NCI-H2171 treated with DMSO at 0.1 percent for 48 hours (cell line): ENCODE data around the gene PRR5L.

Experiments used
- DNase-seq: peaks from one replicate; lab custom pipeline; 2025; lab: John Stamatoyannopoulos, UW

The PRR5L gene

GRCh38 chr11:36436589-36436988 lies 140.5 kb downstream of the PRR5L start:
- no peak for DNase-seq

GRCh38 chr11:36437413-36437812 lies 141.3 kb downstream of the PRR5L start:
- DNase-seq: no peak

- DNase-seq: no peak
Observed at GRCh38 chr11:36438126-36438525, 142.0 kb downstream of the PRR5L start.

DNA sequence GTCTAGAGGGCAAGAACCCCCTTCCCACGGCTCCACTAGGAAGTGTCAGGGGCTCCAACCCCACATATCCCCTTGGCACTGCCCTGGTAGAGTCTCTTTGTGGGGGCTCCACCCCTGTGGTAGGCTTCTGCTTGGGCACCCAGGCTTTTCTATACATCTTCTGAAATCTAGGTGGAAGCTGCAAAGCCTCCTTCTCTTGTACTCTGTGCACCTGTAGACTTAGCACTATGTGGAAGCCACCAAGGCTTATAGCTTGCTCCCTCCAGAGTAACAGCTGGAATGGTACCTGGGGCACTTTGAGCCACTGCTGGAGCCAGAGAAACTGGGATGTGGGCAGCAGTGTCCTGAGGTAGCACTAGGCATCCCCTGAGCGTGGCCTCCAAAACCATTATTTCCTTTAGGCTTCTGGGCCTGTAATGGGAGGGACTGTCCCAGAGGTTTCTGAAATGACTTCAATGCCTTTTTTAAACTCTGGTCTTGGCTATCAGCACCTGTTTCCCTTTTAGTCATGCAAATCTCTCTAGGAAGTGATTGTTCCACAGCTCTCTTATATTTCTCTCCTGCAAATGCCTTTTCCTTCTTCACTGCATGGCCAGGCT lies 145.6 kb downstream of the PRR5L start:
- DNase-seq: no peak

GRCh38 chr11:36443661-36444060 lies 147.6 kb downstream of the PRR5L start:
- DNase-seq: no peak

- DNase-seq: no peak
Observed at GRCh38 chr11:36446135-36446534, 150.0 kb downstream of the PRR5L start.

DNA sequence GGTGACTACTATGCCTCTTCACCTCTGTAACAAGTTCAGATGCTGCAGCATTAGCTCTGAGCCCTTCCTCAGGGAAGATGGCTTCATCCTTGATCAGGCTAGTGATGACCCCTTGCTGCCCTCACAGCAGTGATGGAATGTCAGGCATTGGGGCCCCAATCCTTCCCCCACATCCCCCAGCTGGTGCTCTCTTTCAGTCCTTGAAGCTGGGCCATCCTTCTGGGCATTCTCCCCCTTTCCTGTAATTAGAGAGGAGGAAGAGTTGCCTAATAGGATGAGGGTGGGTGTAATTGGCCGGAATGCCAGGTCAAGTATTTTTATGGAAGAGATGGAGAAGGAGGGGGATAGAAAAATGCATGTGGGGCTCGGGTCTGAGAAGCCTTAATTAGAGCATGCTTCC lies 151.4 kb downstream of the PRR5L start:
- DNase-seq: no peak

- DNase-seq: peak; percentile 43
Observed at GRCh38 chr11:36447947-36448346, 151.9 kb downstream of the PRR5L start.

- DNase-seq: no peak
Observed at GRCh38 chr11:36449561-36450096, 153.5 kb downstream of the PRR5L start.

DNA sequence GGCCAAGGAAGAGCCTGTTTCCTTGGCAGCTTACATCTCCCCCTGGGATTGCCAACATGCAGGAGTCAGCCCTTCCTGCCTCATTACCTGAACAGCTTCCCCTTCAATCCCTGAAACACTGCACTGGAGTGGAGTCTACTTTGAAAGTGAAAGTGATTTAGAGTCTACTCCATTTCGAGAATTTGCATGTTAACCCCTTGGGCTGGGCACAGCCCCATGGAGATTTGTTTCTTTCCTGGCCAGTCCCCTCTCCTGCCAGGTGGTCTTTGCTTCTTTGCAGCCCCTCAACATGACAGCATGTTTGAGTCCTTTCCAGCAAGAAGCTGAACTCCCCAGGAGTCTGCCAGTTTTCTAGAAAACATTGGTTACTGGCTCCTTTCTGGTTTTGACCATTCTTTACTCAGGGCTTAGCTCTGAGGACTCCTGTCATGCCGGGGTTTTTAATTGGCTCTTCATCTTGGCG lies 154.1 kb downstream of the PRR5L start:
- no peak for DNase-seq

- DNase-seq: no peak
Observed at GRCh38 chr11:36451045-36451444, 155.0 kb downstream of the PRR5L start.

DNA sequence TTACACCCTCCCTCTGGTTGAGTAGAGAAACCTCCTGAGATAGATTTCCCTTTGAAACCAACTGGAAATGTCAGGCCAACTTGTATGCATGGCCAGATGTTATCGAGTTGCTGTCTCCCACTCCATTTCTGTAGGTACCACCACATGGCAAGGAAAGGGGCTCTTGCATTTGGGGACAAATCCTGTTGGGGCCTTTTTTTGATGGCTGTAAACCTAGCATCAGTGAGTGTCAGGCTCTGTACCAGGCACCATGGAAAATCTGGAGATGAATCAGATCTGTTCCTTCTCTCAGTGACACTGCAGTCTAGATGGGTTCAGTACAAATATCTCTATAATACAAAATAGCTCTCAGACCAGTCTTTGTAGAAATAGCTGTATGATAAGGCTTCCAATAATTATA lies 155.6 kb downstream of the PRR5L start:
- no peak for DNase-seq

- DNase-seq: no peak
Observed at GRCh38 chr11:36452236-36452940, 156.3 kb downstream of the PRR5L start.

GRCh38 chr11:36452961-36453360 lies 156.9 kb downstream of the PRR5L start:
- no peak for DNase-seq

DNA sequence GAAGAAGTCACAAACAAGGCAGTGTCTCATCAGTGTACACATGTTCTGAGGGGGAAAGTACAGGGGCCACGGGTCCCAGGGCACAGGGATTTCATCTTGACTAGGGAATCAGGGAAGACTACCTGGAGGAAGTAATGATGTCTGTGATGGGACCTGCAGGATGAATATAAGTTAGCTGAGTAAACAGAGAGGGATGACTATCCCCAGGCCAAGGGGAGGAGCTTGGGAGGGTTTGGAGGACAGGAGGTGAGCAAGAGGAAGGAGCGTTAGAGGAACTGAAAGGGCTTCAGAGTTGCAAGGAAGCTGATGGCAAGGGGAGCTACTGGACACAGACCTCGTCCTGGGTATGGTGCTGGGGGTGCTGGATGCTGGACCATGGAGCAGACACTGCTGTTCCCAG lies 157.6 kb downstream of the PRR5L start:
- no peak for DNase-seq

DNA sequence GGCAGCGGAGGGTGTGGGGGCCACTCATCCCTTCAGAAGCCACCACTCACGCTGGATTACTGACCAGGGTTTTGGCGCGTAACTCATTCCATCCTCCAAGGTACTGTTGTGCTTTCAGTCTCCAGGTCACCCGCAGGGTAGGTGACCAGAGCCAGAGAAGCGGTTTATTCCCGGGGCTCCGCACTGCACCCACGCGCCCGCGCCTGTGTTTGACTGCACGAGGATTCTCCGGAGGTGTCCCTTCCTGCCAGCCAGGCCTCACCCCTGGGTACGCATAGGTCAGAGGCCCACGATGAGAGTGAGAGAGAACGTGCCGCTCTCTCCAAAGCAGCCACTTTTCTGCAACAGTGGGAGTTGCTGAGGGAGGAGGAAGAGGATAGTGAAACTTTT lies 158.5 kb downstream of the PRR5L start:
- no peak for DNase-seq

GRCh38 chr11:36454941-36455631 lies 159.0 kb downstream of the PRR5L start:
- DNase-seq: no peak

DNA sequence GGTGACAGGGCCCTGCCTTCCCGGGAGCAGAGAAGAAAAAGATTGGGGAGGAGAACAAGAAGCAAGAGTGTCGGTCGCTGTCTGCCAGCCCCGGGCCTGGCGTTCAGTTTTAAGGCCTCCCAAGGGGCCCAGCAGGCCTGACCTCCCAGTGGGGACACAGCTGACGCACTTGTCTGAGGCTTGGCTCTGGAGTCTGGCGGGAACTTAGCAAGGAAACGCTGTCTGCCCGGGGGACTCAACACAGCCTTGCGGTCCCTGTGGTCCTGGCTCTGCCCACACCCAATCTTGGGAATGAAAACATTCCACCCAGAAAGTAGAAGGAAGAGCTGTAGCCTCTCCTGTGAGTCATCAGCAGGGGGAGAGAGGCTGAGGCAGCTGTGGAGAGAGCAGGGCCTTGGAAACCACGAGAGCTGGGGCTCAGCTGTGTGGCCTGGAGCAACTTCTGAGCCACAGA lies 159.6 kb downstream of the PRR5L start:
- DNase-seq: peak; percentile 34

DNA sequence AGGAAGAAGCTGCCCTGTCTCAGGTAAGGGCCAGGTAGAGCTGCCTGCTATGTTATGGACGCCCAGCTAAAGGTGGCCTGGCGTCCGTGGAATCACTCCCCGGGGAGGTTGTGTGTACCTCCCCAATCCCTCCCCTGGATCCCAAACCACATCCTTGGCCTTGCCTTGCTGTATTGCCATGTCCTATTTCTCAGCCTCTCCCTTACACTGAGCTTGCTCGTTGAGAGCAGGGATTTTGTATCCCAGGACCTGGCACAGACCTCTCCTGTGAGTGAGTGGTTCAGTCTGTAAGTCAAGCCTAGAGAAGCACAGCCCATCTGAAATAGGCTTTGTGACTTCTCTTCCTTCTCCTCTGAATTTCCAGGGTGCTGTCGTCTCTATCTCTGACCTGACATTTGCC lies 160.1 kb downstream of the PRR5L start:
- no peak for DNase-seq

DNA sequence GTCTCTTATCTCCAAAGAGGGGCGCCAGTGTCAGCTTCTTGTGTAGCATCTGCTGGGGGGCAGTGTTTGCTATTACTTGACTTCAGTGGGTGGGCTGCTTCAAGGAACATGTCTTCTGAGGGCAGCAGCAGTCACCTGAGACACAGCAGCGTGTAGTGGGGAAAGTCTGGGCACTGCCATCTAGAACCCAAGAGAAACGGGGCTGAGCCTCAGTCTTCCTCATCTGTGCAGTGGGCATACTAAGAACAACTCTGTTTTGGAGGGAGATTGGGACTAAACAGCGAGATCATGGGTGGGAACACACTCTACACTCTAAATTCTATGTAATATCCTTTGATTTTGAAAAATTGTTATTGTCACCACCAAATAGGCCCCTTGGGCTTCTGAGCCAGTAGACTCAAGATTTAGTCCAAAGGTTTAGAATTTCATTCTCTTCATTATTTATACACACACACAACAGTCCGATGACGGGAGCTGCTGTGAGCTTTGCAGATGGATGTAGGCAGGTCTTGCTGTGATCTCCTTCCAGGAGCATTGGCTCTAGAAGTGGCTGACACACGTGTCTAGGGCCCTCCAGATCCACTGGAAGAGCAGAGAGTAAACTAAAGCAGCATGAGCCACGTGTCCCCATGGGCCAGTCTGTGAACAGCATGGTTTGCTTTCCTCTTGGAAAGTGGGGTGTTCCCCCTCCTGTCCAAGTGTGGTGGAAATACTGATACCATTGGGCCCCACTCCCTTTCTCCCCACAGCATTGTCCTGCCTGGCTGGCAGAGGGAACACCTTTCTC lies 162.2 kb downstream of the PRR5L start:
- no peak for DNase-seq

- DNase-seq: no peak
Observed at GRCh38 chr11:36459046-36459445, 163.0 kb downstream of the PRR5L start.

DNA sequence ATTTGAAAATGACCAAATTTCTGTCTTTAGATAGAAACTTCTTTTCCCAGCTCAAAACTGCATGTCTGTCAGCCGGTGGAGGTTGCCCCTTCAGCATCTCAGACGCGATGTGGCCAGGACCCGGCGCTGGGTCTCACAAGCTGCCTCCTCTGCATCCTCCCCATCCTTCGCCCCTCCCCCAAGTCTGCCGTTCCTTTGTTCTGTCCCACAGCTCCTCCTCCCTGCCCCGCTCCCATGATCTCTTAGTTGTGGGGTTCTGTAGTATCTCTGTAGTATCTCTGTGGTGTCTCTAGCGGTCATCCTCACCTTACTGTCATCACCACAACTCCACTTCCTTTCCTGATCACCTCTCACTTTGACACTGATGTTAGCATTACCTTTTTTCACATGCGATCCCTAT lies 164.1 kb downstream of the PRR5L start:
- DNase-seq: no peak
